ENCODE data around the gene SMARCC1.

The SMARCC1 gene

GRCh38 chr3:47568901-47569300, 212.8 kb downstream of the SMARCC1 start (continued):
- TF ChIP-seq PATZ1 (tag by site-specific recombination; IDR thresholded peaks at IDR 0.05) (no peak), ZNF10 (tag by site-specific recombination; IDR thresholded peaks at IDR 0.05) (no peak), ZNF239 (tag by site-specific recombination; IDR thresholded peaks at IDR 0.05) (no peak), ZEB2 (tag by site-specific recombination; IDR thresholded peaks at IDR 0.05) (no peak), ZFP41 (tag by site-specific recombination; IDR thresholded peaks at IDR 0.05; ENCODE audit: borderline replicate concordance) (no peak), ZNF341 (tag by site-specific recombination; IDR thresholded peaks at IDR 0.05; ENCODE audit: low read depth) (no peak), ZNF514 (tag by site-specific recombination; IDR thresholded peaks at IDR 0.05) (no peak)

- TF ChIP-seq ZBTB49 (tag by site-specific recombination; IDR thresholded peaks at IDR 0.05; ENCODE audit: low read depth) = no peak
- TF ChIP-seq ZNF10 (tag by site-specific recombination; IDR thresholded peaks at IDR 0.05) = no peak
- POLR2A ChIA-PET = no interaction called here
- CTCF ChIA-PET = no interaction called here
- Histone ChIP-seq H3K36me3 (ENCODE audit: control insufficient read depth in 2 of 2, insufficient read depth in 1 of 2, low read length in 2 of 2) (no peaks in the 10 kb centered on the region), H3K4me3 (ENCODE audit: low read depth, low read length) (no peak overlapping the region), H3K27ac (ENCODE audit: extremely low read depth, low read depth, low read length) (no peak overlapping the region), H3K4me1 (ENCODE audit: control insufficient read depth, insufficient read depth, low read length) (no peaks in the 10 kb centered on the region), H3K9me3 (ENCODE audit: control insufficient read depth, insufficient read depth, low read depth, low read length) (no peaks in the 10 kb centered on the region)
Measured at GRCh38 chr3:47567149-47567548, 214.5 kb downstream of the SMARCC1 start.

GRCh38 chr3:47566667-47567066, 215.0 kb downstream of the SMARCC1 start:
- ChIA-PET POLR2A (no interaction called here), CTCF (no interaction called here)
- Histone ChIP-seq H3K4me1 (ENCODE audit: control insufficient read depth, insufficient read depth, low read length) (no peaks in the 10 kb centered on the region), H3K27ac (ENCODE audit: extremely low read depth, low read depth, low read length) (no peak overlapping the region), H3K4me3 (ENCODE audit: low read depth, low read length) (no peak overlapping the region), H3K9me3 (ENCODE audit: control insufficient read depth, insufficient read depth, low read depth, low read length) (no peaks in the 10 kb centered on the region), H3K36me3 (ENCODE audit: control insufficient read depth in 2 of 2, insufficient read depth in 1 of 2, low read length in 2 of 2) (no peaks in the 10 kb centered on the region)
- no peak for TF ChIP-seq REST (tag by site-specific recombination; IDR thresholded peaks at IDR 0.05)
- TF ChIP-seq ZNF324 (tag by site-specific recombination; IDR thresholded peaks at IDR 0.05) = no peak
- no peak for TF ChIP-seq ZNF148 (tag by site-specific recombination; IDR thresholded peaks at IDR 0.05; ENCODE audit: borderline replicate concordance)
